ENCODE results near the gene ATP6V1F.

- TF ChIP-seq CTCF (IDR thresholded peaks at IDR 0.05) (no peak), ZFX (IDR thresholded peaks at IDR 0.05; ENCODE audit: borderline replicate concordance) (no peak)
These were observed 3.6 kb downstream of the ATP6V1F start for GRCh38 chr7:128865996-128866877.

Measured in 22Rv1 (cell line).